AG08396 (cell line): Measurements from ENCODE around the gene CYB561D1.
"Not testable (repeated sequence)": the region's sequence is repeated elsewhere in the genome, so short reads cannot be mapped to it uniquely, and the experiment has no call there.

Source experiments
- DNase-seq: peaks from one replicate; pipeline ENCODE4 v3.0.0; 2012; ENCODE audit warnings: low spot score, mixed read lengths

The CYB561D1 gene

DNA sequence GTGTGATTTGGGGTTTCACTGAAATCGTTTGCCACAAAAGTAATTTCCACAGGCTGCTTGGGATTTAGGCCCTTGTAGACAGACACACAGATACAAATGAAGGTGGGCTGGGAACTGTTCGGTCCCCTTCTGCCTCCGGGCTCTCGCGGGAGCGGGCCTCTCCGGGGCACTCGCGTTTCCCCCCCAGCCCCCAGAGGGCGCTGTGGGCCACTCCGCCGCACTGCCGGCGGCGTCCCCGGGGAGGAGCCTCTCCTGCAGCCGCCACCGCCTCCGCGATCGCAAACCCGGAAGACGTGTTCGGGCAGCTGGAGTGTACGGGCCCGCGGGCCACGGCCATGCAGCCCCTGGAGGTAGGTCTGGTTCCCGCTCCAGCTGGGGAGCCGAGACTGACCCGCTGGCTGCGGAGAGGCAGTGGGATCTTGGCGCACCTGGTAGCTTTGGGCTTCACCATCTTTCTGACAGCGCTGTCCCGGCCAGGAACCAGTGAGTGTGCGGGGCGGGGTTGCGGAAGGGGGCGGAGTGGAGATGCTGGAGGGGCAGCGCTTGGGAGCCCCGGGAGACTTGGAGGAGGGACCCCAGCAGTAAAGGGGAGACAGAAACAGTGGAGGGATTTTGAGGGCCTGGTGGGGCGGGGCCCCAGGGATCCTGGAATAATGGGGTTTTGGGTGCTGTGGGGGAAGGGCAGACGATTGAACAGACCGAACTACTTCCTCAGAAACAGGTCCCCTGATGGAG lies at the start of gene CYB561D1:
TSS of gene CYB561D1 (plus strand) at position 290 of the 735 bp plus-strand sequence. CDS start at position 336, 46 bp downstream.
- DNase-seq: peak; percentile 93

DNA sequence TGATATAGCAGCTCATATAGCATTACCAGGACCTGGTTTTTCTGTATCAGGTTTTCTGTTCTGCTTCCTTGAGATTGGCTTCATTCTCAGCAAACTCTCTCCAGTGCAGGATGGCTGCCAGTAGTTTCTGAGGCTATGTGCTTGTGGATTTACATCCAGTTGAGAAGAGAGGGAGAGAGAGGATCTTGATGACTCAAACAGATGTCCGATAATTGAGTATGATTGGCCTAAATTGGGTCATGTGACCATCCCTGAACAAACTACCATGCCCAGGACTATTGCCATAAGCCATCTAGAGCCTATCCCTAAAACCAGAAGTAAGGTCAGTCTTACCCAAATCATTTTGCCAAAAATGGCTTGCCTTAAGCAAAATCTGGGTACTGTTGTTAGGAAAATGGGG lies 49.5 kb upstream of the CYB561D1 start:
- no peak for DNase-seq

DNA sequence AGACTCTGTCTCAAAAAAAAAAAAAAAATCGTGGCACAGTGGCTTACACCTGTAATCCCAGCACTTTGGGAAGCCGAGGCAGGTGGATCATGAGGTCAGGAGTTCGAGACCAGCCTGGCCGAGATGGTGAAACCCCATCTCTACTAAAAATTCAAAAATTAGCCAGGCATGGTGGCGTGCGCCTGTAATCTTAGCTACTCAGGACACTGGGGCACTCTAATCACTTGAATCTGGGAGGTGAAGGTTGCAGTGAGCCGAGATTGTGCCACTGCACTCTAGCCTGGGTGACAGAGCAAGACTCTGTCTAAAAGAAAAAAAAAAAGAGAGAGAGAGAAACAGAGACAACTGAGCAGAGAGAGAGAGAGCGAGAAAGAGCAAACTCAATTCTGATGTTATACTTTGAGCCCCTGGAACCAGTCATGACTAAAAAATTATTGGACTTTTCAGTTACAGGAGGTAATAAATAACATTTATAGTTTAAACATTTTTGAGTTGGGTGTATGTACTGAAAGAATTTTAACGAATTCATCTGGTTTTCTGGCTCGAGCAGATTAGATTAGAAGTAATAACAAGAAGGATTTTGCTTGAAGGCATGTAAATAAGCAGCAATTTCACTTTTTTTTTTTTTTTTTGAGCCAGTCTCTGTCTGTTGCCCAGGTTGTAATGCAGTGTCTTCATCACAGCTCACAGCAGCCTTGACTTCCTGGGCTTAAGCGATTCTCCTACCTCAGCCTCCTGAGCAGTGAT lies 47.8 kb upstream of the CYB561D1 start:
- not testable (repeated sequence) for DNase-seq

DNA sequence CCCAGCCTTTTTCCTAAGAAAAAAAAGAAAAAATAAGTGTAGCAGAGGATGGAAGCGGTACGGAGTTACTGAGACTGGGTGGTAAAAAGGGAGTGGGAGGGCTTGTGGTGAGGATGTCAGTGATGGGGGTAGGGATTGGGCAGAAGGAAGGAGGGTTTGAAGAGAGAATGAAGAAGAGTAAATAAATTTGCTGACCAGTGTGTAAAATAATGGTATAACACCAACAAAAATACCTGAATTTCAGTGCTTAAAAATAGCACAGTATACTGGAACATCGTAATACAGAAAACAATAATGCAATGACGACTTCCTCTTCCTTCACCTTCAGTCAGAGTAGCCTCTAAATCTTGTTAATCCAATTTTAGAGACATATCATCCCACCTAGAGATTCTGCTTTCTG lies 46.4 kb upstream of the CYB561D1 start:
- no peak for DNase-seq

GRCh38 chr1:109454497-109455133 lies 39.3 kb upstream of the CYB561D1 start:
- DNase-seq: no peak

DNA sequence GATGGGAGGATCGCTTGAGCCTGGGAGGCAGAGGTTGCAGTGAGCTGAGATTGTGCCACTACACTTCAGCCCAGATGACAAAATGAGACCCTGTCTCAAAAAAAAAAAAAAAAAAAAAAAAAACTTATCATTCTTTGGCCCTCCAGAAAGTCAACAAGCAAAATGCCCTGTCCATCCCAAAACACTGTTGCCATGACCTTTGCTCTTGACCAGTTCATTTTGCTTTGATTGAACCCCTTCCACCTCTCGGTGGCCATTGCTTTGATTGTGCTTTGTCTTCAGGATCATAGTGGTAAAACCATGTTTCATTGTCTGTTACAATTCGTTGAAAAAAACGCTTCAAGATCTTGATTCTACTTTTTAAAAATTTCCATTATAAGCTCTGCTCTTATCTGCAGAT lies 36.1 kb upstream of the CYB561D1 start:
- no peak for DNase-seq

- DNase-seq: no peak
These were observed 27.8 kb upstream of the CYB561D1 start for GRCh38 chr1:109466125-109466451.

DNA sequence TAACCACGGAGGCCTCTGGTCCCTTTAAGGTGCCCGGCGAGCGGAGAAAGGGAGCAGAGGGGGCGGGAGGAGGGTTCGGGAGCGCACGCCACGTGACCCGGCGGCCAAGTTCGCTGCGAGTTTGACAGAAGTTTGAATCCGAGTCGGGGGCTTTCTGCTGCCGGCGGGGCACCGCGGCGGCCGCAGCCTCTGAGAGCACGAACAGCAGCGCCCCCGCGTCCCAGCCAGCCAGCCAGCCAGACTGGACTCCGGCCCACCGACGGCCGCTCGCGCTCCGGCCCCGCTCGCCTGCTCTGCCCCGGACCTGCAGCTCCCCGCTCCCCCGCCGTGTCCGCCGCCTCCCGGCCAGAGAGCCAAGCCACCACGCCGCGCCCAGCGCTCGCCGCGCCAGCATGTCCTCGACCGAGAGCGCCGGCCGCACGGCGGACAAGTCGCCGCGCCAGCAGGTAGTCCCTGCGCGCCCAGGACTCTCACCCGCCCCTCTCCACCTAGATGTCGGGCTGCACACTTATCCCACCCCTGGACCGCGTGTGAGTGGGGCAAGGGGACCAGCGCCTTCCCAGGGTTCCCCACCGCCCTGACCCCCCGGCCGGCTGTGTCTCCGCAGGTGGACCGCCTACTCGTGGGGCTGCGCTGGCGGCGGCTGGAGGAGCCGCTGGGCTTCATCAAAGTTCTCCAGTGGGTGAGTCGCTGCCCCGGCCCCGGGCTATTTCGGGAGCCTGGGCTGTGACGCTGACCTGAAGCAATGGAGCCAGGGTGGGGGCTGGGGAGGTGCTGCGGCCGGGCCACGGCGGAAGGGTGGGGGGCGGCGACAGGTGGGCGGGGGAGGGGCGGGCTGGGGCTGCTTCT lies 27.2 kb upstream of the CYB561D1 start, which contains the start of gene SYPL2:
TSS of gene SYPL2 (plus strand) at position 95 of the 849 bp plus-strand sequence. CDS start at position 393, 298 bp downstream.
- peak; percentile 70 for DNase-seq

DNA sequence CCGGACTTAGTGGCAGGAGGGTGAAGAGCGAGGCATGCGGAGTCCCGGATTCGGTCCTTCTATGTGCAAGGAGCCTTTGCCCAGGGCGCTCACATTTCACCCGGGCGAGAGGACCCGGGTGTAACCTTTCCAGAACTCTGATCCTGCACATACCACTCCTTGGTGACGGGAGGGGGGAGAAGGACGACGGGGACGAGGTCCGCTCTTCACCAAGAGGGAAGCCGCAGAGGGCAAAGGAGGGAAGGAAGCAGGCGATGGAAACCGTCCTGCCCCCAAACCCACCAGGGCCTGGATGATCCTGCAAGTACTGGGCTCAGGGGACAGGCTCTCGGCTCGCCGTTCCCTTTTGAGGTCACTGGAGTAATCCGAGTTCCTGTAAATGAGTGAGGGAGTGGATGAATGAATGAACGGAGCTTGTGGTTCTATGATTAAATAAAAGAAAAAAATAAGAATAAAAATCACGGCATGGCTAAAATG lies 26.6 kb upstream of the CYB561D1 start:
- no peak for DNase-seq

- no peak for DNase-seq
These were observed 25.8 kb upstream of the CYB561D1 start for GRCh38 chr1:109468061-109468460.

- DNase-seq: no peak
These were observed 25.0 kb upstream of the CYB561D1 start for GRCh38 chr1:109468903-109469302.

- DNase-seq: peak; percentile 1
These were observed 23.6 kb upstream of the CYB561D1 start for GRCh38 chr1:109470245-109470644.

DNA sequence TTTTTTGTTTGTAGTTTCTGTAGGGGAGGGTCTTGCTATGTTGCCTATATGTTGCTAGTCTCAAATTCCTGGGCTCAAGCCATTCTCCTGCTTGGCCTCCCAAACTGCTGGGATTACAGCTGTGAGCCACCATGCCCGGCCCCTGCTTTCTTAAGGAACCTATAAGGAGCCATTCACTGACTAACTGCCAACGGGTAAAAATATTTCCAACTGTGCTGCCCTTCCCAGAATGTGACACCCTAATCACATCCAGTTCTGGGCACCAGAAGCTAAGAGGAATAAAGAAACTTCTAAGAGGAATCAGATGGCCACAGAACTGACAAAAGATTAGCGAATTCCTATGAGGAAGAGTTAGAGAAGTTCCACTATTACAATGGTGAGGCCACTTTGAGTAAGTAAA lies 21.1 kb upstream of the CYB561D1 start:
- no peak for DNase-seq

- not testable (repeated sequence) for DNase-seq
These were observed 20.4 kb upstream of the CYB561D1 start for GRCh38 chr1:109473284-109474057.

DNA sequence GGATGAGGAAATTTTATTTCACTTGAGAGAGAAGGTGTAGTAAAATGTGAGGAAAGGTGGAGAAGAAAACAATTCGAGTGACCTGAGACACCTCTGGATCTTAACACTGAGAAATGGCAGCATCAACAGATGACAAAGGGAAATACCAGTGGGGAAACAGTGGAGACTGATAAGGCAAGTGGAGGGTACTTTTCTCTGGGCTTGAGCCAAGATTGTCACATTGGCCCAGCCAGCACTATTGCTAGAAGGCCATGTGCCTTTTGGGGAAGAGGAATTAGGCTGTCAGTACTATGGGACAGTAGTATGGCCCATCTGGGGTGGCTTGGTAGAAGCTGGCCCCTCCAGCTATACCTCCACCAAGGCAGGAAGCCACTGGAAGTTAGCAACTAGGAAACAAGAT lies 19.2 kb upstream of the CYB561D1 start:
- DNase-seq: no peak

- DNase-seq: no peak
These were observed 18.6 kb upstream of the CYB561D1 start for GRCh38 chr1:109475261-109475660.

GRCh38 chr1:109476825-109477224 lies 17.1 kb upstream of the CYB561D1 start:
- no peak for DNase-seq

- DNase-seq: no peak
These were observed 16.1 kb upstream of the CYB561D1 start for GRCh38 chr1:109477821-109478220.

- no peak for DNase-seq
These were observed 15.1 kb upstream of the CYB561D1 start for GRCh38 chr1:109478806-109479205.

DNA sequence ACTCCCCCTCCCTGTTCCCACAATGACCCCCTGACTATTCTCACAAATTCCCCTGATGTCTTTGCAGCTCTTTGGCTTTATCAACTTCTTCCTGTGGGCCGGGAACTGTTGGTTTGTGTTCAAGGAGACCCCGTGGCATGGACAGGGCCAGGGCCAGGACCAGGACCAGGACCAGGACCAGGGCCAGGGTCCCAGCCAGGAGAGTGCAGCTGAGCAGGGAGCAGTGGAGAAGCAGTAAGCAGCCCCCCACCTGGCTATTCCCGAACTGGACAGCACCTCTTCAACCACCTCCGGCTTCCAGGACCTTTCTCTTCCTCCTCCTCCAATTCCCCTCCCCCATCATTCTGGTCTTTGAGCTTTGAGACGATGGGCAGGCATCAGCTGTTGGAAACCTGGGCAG lies 14.6 kb upstream of the CYB561D1 start:
- DNase-seq: no peak

- DNase-seq: no peak
These were observed 14.0 kb upstream of the CYB561D1 start for GRCh38 chr1:109479901-109480300.
